Epithelial cell of prostate (primary cell): ENCODE results near the gene GCK.
"Not testable (repeated sequence)": the region's sequence is repeated elsewhere in the genome, so short reads cannot be mapped to it uniquely, and the experiment has no call there.

Experiments
- DNase-seq: peaks from one replicate; pipeline ENCODE4 v3.0.0-alpha.2; 2011; ENCODE audit warnings: low read depth, low spot score
- H3K27ac ChIP-seq: fragments of 450-650 bp; 2 replicates; pipeline ENCODE4 v1.5.1; 2017; ENCODE audit warnings: mild to moderate bottlenecking

Gene GCK

DNA sequence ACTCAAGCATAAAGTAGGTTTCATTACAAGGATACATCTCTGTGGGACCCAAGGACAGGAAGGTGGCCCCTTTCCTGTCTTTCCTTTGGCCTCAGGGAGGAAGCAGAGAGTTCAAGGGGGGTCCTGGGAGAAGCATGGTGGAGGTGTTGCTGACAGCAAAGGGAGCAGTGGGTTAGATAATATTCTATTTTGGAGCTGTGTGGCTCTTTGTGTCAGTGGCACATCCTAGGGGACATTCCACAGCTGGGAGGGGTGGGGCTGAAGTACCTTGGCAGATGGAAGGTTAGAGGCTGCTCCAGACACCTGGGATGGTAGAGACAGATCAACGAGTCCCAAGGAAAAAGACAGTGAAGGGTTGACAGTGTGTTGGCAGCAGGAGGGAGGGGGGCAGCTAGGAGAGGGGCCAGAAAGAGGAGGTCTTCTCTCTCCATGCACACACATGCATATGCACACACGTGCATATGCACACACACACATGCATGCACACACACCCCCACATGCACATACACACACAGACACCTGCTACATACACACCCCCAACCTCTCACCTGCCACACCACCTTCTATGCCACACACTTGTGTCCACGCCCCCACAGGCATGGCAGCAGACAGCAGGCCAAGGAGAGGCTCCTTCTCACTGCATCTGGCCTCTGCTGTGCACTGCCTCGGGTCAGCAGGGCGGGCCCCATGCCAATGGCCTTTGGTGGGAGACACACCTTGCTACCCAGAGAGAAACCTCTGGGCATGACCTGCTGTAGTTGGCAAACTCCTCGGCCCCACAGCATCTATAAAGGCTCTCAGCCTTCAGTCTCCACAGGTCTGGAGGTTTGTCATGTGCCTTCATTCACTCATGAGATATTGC, 60.3 kb downstream of the GCK start:
- H3K27ac ChIP-seq, result no peak overlapping the region
- DNase-seq, result no peak

- no peak for DNase-seq
- no peak overlapping the region for H3K27ac ChIP-seq
These were observed 62.1 kb downstream of the GCK start for GRCh38 chr7:44127161-44127560.

DNA sequence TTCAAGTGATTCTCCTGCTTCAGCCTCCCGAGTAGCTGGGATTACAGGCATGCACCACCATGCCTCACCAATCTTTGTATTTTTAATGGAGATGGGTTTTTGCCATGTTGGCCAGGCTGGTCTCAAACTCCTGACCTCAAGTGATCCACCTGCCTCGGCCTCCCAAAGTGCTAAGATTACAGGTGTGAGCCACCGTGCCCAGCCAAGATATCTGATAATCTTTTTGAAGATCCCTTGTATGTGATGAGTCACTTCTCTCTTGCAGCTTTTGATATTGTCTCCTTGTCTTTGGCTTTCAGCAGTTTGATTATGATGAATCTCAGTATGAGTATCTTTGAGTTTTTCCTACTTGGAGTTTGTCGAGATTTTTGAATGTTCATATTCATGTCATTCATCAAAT, 62.7 kb downstream of the GCK start:
- H3K27ac ChIP-seq, DNase-seq: not testable (repeated sequence)

DNA sequence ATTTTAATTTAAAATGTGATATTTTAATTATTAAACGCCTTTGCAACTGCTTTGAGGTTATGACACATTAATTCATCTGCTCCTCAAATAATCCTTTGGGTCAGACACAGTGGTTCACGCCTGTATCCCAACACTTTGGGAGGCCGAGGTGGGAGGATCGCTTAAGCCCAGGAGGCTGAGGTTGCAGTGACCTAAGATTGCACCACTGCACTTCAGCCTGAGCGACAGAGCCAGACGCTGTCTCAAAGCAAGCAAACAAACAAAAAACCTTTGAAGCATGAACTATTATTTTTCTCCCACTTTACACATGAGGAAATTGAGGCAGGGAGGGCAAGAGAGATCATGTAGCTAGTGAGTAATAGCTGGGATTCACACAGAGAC, 64.4 kb downstream of the GCK start:
- no peak overlapping the region for H3K27ac ChIP-seq
- DNase-seq, result no peak

DNA sequence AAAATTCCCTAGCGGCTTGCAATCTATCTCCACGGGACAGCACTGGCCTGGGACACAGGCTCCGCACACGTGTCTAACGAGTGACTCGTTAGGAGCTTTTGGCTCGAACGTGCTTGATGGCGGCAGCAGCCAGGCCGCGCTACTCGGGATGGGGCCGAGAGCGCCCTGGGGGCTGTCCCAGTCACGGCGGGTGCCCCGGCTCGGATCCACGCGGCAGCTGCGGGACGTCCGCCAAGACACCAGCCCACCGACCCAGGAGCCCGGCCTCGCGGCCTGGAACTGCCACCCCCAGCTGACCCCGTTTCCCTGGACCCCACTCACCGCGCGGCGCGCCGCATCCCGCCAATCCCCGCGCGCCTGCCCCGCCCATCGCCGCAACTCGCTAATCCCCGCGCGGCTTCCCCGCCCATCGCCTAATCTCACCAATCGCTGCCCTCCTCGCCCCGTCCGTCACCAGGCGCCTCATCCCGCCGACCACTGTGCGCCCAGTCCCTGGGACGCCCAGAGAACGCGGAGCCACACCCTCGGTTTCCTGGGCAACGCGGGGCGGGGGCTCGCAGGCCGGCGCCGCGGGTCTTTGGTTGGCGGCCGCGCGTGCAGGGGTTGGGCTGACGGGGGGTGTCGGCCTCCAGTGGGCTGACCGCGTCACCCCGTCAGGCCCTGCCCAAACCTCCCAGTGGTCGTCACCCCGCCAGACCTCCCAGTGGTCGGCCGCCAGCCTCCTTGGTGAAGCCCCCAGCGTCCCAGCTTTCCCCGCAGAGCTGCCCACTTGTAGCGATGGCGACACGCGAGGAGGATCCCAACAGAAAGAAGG, 65.8 kb downstream of the GCK start, which contains the start of gene POLD2:
TSS of gene POLD2 (minus strand) at position 359 of the 814 bp plus-strand sequence. CDS start 1,495 bp downstream, outside the sequence.
- peak; percentile 45 for DNase-seq
- no peak within 1 kb of the TSS for H3K27ac ChIP-seq

DNA sequence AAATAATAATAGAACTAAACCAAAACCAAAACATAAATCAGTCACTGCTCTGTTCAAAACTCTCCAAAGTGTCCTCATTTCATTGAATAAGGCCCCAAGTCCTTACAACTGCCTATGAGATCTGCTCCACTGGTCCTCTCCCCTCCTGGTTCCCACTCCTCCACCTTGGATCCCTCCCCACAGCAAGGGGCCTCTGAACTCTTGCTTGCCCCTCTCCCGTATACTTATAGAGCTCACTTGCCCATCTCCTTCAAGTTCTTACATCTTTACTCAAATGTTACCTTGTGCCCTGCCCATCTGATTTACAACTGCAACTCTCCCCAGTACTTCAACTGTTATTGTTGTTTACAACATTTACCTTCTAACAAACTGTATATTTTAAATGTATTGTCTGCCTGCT, 66.7 kb downstream of the GCK start:
- DNase-seq, result no peak
- no peak overlapping the region for H3K27ac ChIP-seq

DNA sequence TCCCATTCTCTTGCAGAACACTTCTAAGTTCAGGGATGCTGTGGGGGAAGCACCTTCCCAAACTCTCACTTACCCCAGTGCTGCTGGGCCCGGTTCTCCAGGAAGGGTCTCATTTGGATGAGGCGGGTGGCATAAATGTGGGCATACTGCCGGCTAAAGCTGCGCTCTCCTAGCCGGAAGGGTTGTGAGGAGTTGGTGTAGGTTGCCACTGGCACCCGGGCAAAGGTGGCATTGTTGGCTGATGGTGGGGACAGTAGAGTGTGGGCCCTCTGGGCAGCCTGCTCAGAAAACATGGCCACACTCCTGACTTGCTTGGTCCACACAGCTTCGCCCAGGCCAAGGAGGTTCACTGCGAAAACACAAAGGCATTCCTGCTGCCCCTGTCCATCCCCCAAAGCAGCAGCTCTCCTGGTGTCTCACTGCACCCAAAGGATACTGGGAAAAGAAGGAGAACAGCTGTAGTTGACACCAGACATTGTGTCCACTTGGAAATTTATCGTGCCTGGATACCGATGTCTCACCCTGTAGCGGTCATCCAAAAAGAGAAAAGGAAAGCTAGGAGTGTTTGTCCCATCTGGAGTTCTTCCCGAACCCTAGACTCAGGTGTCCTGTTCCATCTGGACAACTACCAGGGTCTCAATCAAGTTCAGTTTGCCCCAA, 67.3 kb downstream of the GCK start:
- DNase-seq, result no peak
- no peak overlapping the region for H3K27ac ChIP-seq

DNA sequence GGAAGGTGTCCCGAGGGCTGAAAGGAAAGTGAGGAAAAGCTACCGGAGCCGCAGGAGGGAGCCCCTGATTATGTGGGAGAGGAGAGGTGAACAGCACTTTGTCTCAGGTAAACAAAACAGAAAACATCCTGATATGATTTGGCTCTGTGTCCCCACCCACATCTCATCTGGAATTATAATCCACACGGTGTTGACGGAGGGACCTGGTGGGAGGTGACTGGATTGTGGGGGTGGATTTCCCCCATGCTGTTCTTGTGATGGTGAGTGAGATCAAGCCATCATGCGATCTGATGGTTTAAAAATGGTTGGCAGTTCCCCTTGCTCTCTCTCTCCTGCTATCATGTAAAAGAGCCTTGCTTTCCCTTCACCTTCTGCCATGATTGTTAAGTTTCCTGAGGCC, 68.8 kb downstream of the GCK start:
- DNase-seq, result no peak
- H3K27ac ChIP-seq, result no peak overlapping the region

- H3K27ac ChIP-seq, result no peak overlapping the region
- DNase-seq, result no peak
These were observed 69.3 kb downstream of the GCK start for GRCh38 chr7:44119829-44120380.

- no peak overlapping the region for H3K27ac ChIP-seq
- DNase-seq, result no peak
These were observed 71.3 kb downstream of the GCK start for GRCh38 chr7:44117801-44118429.

DNA sequence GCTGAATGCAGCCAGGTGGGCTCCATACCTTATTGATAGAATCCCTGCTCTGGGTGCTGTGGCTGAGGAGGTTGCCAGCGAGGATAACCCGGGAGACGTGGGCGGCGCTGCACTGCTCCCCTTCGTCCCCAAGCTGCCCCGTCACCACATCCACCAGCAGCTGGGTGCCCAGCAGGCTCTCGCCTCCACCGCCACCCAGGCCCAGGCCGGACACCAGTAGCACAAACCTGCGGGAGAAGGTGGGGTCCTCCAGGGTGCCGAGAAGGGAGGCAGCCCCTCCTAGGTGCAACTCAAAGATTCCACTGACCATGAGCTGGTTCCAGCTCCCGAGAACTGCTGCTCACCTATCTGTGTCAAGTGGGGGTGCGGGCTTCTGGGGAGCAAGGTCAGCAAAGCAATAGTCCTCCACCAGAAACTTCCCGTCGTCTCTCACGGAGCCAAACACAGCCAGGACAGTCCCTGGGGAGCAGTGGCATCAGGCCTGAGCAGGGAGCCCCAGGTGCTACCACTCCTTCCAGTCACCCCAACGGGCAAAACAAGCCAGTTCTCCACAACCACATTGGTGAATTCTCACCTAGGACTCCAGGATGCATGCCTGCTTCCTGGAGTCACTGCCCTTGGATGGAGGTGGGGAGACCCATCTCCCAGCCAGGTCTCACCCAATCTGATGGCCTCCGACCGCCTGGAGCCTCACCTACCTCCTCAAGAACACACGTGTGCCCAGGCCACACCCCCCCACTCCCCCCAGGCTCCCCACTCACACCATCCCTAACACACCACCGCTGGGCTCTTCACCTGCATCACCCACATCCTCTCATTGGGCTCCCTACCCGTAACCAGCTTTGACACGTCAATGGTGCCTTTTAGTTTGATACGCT, 72.2 kb downstream of the GCK start:
- no peak overlapping the region for H3K27ac ChIP-seq
- DNase-seq, result no peak

GRCh38 chr7:44116087-44116788, 73.0 kb downstream of the GCK start:
- no peak for DNase-seq
- H3K27ac ChIP-seq, result no peak overlapping the region

GRCh38 chr7:44114586-44115310, 74.5 kb downstream of the GCK start:
- no peak for DNase-seq

GRCh38 chr7:44113764-44114354, 75.4 kb downstream of the GCK start:
- no peak overlapping the region for H3K27ac ChIP-seq
- no peak for DNase-seq

More at GRCh38 chr7:44114586-44115310, 74.5 kb downstream of the GCK start:
- H3K27ac ChIP-seq, result no peak overlapping the region

GRCh38 chr7:44112997-44113763, 76.1 kb downstream of the GCK start:
- no peak for DNase-seq
- no peak overlapping the region for H3K27ac ChIP-seq

DNA sequence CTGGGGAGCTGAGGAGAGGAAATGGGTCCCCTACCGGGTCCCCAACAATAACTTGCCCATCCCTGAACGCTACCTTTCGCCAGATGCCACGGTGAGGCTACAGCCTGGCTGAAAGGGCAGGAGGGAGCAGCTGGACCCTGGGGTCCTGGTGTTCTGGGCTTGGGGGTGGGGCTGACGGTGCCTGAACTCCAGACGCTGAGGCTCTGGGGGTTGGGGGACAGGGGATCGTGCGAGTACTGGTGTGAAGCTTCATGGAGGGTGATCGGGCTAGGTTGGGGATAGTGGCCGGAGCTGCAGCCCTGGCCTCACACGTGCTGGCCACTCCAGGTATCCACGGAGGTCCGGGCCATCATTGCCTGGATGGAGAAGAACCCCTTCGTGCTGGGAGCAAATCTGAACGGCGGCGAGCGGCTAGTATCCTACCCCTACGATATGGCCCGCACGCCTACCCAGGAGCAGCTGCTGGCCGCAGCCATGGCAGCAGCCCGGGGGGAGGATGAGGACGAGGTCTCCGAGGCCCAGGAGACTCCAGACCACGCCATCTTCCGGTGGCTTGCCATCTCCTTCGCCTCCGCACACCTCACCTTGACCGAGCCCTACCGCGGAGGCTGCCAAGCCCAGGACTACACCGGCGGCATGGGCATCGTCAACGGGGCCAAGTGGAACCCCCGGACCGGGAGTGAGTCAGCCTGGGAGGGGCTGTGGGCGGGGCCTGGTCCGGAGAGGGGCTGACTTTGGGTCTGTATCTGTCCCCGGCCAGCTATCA, 76.8 kb downstream of the GCK start:
- no peak overlapping the region for H3K27ac ChIP-seq
- DNase-seq, result no peak
